Measurements from ENCODE around the gene MRPL58.

GRCh38 chr17:74990581-74991105 is 21.8 kb upstream of the MRPL58 start:
- TF ChIP-seq, protein P1, sequence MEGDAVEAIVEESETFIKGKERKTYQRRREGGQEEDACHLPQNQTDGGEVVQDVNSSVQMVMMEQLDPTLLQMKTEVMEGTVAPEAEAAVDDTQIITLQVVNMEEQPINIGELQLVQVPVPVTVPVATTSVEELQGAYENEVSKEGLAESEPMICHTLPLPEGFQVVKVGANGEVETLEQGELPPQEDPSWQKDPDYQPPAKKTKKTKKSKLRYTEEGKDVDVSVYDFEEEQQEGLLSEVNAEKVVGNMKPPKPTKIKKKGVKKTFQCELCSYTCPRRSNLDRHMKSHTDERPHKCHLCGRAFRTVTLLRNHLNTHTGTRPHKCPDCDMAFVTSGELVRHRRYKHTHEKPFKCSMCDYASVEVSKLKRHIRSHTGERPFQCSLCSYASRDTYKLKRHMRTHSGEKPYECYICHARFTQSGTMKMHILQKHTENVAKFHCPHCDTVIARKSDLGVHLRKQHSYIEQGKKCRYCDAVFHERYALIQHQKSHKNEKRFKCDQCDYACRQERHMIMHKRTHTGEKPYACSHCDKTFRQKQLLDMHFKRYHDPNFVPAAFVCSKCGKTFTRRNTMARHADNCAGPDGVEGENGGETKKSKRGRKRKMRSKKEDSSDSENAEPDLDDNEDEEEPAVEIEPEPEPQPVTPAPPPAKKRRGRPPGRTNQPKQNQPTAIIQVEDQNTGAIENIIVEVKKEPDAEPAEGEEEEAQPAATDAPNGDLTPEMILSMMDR (conservative IDR thresholded peaks at IDR 0.05 in 1 of 2, IDR thresholded peaks at IDR 0.05 in 1 of 2; ENCODE audit: extremely low read depth in 1 of 2, insufficient read depth in 1 of 2, low read depth in 1 of 2, low read length in 2 of 2): no peak
- TF ChIP-seq EZH2 (IDR thresholded peaks at IDR 0.05; ENCODE audit: borderline replicate concordance, low read length): no peak

Data from mammary epithelial cell (primary cell).